Heart left ventricle (tissue), 13 donors: ENCODE results near the gene SAMD15.

Source experiments
- POLR2A ChIP-seq, 2 donors: fragments of 450-650 bp; IDR thresholded peaks; one replicate each; pipeline ENCODE4 v1.6.1; 2017; ENCODE audit warnings: antibody characterized with exemption in 2 of 2, mild to moderate bottlenecking in 2 of 2, moderate library complexity in 2 of 2
- TF ChIP-seq, protein P1 (sequence below), 12 donors: fragments of 200-600 bp; sonication (generic) in 4 of 12; IDR thresholded peaks; one replicate each; pipeline versions ENCODE4 v1.5.0 to v1.8.0; 2018 to 2022; ENCODE audit warnings: antibody characterized with exemption in 12 of 12, mild to moderate bottlenecking in 5 of 12
- donor health status: ischemic (EF 13 %, LVEDD 7.1; RV severe dilation, severe dysfunction).
- donor health status: DM: no; HTN: yes; CAD: no.
- donor health status: DM: no; HTN: no; CAD: no.
- donor health status: ischemic (EF 25% LVEDD 6.9; RV normal size, moderate dysfunction).
- donor health status: ischemic (EF 25% LVEDD 5.7; RV mildly dilated, moderate dysfunction).
- donor health status: ischemic (EF 35%, LVEDD 5.7; RV mildly dilated, moderate dysfunction).
- donor health status: nonischemic (EF 11% LVEDD 7.7; RV severe dilation, severe dysfunction).
- donor health status: DM: yes; HTN: yes; CAD: no.
- donor health status: PGD.
- donor health status: ischemic (EF 29% LVEDD 5.4; RV normal size, mild dysfunction).
- donor health status: nonischemic (EF 23%, LVEDD 6.1; RV moderate dilation, normal function).

DNA sequence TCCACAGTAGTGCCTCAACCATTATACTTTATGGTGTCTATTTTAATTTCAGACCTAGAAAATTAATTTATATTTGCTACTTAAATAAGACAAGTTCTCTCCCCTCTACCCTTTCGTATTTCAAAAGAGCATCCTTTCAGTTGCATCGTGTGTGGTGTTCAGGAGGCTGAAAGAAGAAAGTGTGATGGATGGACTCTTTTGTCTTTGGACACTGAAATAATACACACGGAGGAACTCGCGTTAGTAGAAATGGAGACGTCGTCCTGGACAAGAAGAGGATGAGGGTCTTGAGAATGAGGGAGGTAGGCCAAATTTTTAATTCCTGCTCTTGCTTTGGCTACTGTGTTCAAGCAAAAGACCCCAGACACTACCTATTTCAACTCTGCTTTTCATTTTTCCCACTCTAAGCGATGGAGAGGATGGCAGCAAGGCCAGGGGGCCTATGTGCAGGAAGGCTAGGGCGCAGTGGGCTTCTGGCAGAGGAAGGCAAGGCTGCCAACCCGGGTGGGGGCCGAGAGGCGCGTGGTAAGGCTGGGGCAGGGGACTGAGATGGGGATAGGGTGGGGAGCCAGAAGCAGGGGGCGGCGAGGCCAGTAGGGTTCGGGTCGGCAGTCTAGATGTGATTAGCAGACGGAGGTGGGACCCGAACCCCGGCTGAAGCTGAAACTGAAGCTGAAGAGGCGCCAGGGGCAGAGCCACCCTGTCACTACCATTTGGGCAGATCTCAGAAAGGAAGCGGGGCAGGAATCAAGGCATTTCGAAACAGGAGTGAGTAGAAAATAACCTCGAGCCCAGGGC is 1.0 kb upstream of the SAMD15 start:
- no peak for TF ChIP-seq POLR2A (IDR thresholded peaks at IDR 0.05)
- TF ChIP-seq, protein P1, sequence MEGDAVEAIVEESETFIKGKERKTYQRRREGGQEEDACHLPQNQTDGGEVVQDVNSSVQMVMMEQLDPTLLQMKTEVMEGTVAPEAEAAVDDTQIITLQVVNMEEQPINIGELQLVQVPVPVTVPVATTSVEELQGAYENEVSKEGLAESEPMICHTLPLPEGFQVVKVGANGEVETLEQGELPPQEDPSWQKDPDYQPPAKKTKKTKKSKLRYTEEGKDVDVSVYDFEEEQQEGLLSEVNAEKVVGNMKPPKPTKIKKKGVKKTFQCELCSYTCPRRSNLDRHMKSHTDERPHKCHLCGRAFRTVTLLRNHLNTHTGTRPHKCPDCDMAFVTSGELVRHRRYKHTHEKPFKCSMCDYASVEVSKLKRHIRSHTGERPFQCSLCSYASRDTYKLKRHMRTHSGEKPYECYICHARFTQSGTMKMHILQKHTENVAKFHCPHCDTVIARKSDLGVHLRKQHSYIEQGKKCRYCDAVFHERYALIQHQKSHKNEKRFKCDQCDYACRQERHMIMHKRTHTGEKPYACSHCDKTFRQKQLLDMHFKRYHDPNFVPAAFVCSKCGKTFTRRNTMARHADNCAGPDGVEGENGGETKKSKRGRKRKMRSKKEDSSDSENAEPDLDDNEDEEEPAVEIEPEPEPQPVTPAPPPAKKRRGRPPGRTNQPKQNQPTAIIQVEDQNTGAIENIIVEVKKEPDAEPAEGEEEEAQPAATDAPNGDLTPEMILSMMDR (IDR thresholded peaks at IDR 0.05): no peak
